Activated CD4-positive, alpha-beta T cell treated with anti-CD3 and anti-CD28 coated beads, Interleukin-2, Interleukin-4, amounts not matched to agents 100 ng/mL and 50 ng/mL, durations not matched to agents 16 hours and 8 hours (primary cell): ENCODE data around the gene CHAC1.

Experiments
- DNase-seq: peaks from one replicate; pipeline ENCODE4 v3.0.0-alpha.2; 2020; ENCODE audit warnings: low spot score

CHAC1 gene

DNA sequence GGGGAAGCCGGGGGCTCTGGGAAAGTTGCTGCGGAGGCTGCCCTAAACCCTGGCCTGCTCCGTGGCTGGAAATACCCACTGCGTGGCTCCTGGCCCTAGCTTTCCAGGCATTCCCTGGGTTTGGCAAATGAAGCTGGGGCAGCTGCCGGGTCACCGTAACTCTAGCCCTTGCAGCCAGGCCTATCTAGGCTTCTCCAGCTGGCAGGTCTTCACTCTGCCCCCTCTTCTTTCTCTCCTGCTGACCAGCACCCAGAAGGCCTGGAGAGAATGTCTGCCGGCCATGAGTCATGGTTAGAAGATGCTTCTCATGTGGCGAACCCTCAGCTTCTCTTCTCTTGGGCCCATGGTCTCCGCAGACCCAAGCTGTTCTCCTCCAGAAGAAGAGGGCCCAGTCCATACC lies 29.7 kb upstream of the CHAC1 start:
- no peak for DNase-seq

DNA sequence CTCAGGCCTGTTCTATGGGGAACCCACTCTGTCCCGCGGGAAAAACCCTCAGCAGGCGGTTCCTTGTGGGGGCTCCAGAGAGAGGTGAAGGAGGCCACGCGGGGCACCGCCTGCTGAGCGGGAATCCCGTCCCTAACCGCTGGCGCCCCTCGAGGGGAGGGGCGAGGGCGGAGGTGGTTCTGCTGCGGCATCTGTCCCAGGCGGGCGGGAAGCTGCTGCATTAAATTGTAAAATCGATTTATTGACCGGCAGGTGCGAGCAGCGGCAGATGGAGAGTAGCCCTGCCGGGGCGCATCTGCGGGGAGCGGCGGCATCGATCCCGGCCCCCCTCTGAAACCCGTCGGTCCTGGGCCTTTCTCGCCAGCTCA lies 27.8 kb upstream of the CHAC1 start:
- no peak for DNase-seq

DNA sequence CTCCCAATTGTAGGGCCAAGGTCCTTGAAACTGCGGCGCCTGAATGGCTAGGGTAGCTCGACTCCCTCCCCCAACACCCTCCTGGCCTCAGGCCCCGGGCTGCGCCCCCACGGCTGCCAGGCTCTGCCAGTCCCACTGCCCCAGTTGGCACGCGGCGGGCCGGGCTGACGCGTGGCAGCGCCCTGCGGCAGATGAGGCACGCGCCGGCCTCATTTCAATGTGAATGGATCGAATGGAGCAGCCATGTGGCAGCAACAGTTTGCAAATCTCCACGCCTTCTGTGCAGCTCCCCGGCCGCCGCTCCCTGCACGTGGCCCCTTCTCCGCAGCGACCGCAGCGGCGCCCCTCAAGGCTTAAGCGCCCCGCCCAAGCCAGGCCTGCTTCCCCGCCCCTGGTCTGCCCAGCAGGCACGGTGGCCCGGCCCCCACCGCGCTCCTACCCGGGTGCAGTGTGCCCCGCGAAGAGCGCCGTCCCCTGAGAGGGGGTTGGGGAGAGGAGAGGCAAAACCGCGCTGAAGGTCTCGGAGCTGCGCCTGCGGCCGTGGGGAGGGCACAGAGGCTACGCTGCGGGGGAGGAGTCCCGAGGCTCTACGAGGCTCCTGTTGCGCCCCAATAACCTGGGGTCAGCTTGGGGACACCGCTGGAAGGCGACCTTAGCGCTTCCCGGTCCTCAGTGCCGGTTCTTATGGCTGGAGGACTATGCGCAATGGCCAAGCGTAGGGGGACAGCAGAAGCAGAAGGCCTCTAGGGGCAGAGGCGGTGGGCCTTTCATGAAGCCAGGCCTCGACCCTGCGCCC lies 27.2 kb upstream of the CHAC1 start:
- DNase-seq = no peak

DNA sequence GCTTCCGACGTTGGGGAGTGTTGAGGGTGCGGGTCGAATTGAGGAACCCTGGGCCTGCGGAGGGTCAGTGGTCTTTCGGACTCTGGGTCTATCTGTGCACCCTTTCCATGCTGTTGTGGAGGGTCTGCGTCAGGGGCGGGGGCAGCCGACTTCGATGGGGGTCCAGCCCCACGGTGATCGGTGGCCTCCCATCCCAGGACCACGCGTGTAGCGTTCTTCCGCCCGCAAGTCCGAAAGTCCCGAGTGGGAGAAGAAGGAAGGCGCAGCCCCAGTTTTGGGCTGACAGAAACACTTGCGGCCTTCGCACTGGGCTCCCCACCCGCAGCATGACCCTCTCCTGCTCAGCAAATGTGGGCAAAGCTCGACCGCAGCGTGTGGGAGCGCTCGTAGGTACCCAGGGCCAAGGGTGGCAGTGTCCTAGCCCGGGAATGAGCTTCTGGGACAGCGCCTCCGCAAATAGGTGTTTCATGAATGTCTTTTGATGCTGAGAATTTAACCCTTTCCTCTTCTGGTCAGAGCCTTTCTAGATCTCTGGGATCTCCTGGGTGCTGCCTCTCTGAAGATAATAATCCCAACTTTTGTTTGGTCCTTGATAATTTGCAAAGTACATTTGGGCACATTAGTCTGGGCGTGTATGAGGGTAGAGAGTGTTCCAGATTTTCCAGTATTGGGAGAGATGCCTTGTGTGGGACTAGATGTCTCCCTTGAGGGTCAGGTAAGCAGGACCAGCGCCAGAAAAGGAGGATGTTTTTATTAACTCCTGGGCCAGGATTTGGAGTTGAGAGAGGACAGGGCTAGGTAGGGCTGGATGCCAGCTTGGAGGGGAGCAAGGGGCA lies 26.4 kb upstream of the CHAC1 start:
- no peak for DNase-seq

DNA sequence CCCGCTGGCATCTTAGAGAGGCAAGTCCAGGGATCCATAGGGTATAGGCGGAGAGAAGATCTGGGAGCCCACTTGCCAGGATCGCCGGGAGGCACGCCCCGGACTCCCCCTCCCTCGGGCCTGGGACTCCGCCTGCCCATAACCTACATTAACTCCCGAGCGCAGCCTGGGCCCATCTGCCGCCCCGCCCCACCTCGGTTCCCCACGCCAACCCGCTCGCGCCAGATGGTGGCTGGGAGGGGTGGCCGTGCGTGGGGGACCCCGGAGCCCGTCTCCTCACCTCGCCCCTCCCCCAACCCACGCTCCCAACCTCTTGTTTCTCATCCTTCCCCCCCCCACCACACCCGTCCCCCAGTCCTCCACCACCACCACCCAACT lies 25.8 kb upstream of the CHAC1 start:
- DNase-seq = no peak

DNA sequence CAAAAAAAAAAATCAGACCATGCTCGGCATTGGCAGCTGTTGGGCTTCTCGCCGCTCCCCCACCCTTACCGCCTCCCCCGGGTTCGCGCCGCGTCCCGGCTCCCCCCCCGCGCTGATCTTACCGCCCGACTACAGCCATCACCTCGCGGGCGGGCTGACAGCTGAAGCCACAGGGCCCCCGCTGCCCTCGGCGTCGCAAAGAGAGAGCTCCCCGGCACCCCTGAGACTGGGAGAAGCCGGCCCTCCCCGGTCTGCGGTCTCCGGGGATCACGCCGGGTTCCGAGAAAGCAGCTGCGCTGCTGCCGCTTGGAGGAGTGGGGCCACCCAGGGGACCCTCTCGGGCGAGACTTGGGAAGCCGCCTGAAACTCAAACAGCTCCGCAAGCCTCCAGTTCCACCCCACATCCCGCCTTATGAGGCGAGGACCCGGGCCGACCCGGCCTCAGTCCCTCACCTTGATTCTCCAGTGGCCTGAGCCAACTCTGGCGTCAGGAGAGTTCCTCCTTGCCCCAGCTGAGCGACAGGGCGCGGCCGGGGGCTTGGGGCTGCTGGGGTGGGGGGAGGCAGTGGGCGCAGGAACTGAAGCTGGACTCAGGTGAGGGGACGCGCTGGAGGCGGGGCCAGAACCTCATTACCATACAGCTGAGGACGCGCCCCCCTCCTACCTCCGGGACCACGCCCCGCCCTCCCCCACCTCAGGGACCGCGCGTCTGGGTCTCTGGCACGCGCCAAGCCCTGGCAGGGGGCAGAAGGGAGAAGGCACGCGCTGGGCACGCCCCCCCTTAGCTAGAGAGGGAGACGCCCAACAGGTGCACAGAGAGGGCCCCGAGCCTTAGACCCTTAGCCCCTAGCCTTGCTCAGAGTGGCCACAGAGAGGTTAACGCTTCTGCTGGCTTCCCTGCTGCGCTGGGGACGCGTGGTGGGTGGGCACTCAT lies 25.1 kb upstream of the CHAC1 start:
- DNase-seq = no peak

DNA sequence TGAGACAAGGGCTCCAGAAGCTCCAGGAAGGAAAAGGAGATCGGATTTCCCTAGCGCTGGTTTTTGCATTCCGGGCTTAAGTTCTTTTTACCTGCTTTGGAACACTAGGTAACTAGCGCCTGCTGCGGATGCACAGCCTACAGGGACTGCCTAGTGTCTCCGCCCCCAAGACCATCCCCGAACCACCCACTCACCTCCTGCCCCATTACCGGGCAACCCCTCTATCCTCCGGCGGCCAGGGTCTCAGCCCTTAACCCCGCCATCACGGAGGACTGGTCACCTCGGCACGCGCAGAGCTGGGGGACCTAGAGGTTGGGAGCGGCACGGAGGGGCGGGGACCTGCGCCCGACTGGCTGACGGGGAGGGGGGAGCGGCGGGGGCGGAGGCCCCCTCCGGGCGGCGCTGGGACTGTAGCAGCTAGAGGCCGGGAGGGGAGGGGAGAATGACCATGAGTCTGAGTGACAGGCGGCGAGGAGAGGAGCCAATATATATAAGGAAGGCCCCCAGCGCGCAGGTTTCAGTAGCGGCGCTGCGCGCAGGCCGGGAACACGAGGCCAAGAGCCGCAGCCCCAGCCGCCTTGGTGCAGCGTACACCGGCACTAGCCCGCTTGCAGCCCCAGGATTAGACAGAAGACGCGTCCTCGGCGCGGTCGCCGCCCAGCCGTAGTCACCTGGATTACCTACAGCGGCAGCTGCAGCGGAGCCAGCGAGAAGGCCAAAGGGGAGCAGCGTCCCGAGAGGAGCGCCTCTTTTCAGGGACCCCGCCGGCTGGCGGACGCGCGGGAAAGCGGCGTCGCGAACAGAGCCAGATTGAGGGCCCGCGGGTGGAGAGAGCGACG lies 24.2 kb upstream of the CHAC1 start, which contains the start of gene DLL4:
DLL4 (plus strand) TSS at position 520 of the 839 bp plus-strand sequence. CDS start 329 bp downstream, outside the sequence.
- no peak for DNase-seq

DNA sequence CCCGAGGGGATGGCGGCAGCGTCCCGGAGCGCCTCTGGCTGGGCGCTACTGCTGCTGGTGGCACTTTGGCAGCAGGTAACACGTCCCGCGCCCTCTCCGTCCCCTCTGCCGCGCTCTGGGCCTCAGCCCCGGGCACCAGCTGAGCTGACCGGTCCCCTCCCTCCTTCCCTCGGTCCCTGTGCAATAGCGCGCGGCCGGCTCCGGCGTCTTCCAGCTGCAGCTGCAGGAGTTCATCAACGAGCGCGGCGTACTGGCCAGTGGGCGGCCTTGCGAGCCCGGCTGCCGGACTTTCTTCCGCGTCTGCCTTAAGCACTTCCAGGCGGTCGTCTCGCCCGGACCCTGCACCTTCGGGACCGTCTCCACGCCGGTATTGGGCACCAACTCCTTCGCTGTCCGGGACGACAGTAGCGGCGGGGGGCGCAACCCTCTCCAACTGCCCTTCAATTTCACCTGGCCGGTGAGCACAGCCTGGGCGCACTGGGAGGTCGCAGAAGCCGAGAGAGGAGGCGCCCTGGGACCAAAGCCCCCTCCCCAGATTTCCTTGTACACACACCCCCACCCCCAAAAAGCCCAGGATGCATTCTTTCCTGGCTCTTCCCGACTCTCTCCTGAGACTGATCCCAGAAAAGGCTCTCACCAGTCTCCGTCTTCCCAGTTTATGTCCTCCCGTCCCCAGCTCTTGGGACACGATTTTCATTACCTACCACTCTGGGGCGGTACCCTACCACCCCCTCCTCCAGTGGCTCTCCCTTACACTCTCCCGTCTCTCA lies 23.4 kb upstream of the CHAC1 start:
- no peak for DNase-seq

DNA sequence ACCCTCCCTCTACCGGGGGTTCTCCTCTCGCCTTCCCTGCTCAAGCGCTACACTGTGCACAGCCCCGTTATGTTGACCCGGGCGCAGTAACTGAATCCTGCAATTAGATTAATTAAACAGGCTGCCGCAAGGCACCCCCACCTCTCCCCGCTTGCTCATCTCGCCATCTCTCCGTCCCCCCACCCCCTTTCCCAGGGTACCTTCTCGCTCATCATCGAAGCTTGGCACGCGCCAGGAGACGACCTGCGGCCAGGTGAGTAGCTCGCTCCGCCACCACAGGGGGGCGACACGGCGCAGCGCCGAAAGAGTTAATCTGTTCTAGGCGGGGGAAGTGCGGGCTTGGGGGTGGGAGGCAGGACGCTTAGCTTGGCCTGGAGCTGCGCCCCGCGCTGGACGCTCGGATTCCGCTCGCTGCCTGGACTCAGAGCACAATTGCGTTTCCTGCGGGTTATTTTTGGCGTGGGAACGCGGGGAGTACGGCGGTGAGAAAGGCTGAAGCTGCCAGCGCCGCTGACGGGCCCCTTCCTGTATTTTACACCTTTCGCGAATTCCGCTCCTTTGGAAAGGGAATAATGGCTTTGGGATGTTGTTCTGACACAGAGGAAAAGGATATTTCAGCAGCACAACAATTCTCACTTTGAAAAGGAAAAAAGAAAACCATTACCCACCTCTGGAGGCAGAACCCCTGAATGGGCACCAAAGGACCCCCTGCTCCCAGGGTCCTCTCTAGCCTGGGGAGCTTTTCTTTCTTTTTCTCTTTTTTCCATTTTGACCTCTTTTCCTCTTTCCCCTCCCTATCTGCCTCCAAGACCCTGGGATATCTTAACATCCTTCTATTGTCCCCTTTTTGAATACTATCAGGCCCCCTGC lies 22.6 kb upstream of the CHAC1 start:
- DNase-seq = peak; percentile 69

DNA sequence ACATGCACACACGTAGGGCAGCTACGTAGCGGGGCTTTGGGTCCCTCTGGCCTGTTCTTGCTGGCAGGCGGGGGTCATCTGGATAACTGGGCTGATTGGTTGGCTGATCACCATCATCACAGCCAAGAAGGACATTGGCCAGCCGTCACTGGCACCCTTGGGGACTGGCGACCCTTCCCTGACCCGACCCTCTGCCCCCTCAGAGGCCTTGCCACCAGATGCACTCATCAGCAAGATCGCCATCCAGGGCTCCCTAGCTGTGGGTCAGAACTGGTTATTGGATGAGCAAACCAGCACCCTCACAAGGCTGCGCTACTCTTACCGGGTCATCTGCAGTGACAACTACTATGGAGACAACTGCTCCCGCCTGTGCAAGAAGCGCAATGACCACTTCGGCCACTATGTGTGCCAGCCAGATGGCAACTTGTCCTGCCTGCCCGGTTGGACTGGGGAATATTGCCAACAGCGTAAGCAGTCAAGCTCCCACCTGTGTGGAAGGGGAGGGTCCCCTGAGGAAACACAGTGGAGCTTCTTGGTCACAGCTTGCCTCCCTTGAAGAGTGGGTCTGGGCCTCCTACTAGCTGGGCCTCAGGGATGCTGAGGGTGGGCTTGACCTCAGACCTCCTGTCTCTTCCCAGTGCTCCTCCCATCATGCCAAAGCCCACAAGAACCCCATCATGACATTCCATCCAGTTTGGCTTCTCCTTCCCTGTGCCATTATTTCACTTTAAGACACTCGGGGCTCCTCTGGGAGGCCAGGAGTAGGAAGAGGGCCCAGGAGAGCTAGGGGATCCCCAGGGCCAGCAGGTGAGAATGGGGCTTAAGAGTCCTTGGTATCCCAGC lies 21.8 kb upstream of the CHAC1 start:
- DNase-seq = no peak

DNA sequence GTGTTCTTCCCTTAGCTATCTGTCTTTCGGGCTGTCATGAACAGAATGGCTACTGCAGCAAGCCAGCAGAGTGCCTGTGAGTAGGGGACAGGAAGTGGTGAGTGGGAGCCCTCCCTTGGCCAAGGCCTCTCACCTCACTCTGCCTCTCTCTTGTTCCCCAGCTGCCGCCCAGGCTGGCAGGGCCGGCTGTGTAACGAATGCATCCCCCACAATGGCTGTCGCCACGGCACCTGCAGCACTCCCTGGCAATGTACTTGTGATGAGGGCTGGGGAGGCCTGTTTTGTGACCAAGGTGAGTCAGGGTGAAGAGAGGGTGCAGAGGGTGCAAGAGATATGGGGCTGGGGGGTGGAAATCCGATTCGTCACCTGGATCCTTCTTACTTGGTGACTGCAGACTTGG lies 21.1 kb upstream of the CHAC1 start:
- DNase-seq = no peak

DNA sequence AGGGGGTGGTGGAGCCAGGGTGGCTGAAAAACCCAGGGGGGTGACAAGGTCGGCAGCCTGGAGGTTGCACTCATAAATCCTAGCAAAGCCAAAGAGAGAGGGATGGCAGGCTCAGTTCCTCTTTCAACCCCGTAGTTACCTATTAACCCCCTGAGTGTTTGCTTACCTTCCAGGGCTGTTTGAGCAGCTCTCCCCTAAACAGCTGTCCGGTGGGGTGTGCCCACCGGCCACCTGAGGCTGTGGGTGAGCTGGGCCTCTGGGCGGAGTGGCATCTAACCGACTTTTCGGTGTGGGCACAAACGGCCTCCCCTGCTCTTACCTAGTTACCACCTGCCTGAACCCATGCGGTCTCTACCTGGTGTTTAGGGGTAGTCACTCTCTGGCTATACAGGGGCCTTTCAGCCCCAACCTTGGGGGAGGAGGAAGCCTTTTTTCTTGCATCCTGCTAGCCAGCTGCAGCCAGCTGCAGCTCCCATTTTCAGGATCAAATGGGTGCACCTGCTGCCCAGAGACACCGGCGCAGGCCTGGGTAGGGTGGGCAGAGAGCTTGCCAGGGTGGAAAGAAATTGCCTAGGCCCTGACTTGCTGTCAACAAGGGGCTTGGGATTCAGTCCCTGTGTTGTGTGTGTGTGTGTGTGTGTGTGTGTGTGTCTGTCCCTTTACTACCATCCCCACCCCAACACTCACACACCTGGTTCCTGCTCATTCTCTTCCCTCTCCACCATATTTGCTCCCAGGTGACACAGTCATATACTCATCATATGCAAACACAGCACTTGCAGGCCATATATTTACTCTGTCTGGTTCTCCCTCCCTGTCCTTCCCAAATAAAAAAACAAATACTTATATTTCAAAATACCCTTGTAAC lies 20.4 kb upstream of the CHAC1 start:
- no peak for DNase-seq

DNA sequence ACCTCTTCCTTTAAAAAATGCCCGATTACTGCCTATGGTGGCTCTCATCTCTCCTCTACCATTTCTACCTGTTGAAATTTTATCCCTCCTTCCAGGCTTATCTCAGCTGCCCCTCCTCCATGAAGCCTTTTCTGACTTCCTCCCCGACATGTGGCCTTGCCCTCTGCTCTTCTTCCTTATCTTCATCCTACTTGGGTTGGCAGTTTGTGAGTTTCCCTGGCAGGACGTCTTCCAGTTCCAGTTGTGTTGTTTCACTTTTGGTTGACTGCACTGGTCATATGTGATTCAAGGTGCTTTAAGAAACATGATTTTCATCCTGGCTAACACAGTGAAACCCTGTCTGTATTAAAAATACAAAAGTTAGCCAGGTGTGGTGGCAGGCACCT lies 19.8 kb upstream of the CHAC1 start:
- DNase-seq = no peak

DNA sequence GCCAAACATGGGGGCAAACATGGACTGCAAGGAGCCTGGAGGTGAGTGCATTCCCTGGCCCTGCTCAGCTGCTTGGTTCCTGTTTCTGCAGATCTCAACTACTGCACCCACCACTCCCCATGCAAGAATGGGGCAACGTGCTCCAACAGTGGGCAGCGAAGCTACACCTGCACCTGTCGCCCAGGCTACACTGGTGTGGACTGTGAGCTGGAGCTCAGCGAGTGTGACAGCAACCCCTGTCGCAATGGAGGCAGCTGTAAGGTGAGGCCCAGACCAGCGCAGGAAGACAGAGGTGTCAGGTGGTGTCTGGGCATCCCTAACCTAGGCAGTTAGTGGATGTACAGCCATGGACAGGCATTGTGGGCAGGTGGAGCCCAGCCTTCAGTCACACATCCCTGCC lies 18.8 kb upstream of the CHAC1 start:
- no peak for DNase-seq

DNA sequence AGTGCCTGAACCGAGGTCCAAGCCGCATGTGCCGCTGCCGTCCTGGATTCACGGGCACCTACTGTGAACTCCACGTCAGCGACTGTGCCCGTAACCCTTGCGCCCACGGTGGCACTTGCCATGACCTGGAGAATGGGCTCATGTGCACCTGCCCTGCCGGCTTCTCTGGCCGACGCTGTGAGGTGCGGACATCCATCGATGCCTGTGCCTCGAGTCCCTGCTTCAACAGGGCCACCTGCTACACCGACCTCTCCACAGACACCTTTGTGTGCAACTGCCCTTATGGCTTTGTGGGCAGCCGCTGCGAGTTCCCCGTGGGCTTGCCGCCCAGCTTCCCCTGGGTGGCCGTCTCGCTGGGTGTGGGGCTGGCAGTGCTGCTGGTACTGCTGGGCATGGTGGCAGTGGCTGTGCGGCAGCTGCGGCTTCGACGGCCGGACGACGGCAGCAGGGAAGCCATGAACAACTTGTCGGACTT lies 17.0 kb upstream of the CHAC1 start:
- DNase-seq = no peak

DNA sequence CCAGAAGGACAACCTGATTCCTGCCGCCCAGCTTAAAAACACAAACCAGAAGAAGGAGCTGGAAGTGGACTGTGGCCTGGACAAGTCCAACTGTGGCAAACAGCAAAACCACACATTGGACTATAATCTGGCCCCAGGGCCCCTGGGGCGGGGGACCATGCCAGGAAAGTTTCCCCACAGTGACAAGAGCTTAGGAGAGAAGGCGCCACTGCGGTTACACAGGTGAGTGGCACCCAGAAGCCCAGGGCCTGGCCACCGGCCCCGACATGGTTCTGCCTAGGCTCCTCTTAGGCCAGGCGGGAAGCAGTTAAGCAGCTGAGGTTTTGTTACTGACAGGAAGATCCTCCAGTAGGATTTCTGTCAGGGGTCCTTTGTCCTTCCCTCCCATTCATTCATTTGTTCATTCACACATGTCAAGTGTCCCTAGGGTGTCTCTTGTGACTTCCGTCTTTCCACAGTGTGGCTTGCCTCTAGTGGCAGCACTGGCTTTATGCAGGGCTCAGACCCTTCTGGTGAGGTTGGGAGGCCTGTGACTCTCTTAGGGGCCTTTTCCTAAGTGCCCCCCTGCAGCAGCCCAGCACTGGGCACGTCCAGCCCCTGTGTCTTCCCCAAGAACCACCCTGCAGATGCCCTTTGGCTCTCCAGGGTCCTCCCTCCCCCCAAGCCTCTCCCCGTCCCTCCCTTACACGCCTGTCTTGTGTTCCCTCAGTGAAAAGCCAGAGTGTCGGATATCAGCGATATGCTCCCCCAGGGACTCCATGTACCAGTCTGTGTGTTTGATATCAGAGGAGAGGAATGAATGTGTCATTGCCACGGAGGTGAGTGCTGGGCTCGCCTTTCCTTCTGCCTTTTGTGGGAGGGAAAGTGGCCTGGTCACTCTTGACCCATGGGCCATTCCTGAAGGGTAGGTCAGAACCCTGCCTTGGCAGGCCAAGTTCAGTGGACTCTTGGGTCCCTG lies 16.3 kb upstream of the CHAC1 start:
- no peak for DNase-seq
